GM18508 (cell line): Measurements from ENCODE around the gene PTPRD.
A peak's percentile ranks its signal among the peaks of the same experiment; 100 is the strongest.

Experiments used
- ATAC-seq: cut with Tn5 transposase; IDR thresholded peaks from one replicate; pipeline ENCODE4 v1.9.1; 2021; ENCODE audit warnings: moderate number of reproducible peaks; ENCODE audit not compliant: insufficient read depth, unreplicated experiment

Gene PTPRD

DNA sequence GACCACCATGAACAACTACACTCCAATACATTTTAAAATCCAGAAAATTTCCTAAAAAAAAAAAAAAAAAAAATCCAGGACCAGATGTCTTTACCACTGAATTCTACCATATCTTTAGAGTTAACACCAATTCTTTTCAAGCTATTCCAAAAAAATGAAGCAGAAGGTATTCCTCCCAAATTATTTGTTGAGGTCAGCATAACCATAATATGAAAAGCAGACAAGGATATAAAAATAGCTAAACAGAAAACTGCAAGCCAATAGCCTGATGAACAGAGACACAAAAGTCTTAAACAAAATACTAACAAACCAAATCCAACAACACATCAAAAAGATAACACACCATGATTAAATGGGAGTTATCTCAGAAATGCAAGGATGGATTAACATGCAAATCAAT, 695.4 kb downstream of the PTPRD start:
- no peak for ATAC-seq

DNA sequence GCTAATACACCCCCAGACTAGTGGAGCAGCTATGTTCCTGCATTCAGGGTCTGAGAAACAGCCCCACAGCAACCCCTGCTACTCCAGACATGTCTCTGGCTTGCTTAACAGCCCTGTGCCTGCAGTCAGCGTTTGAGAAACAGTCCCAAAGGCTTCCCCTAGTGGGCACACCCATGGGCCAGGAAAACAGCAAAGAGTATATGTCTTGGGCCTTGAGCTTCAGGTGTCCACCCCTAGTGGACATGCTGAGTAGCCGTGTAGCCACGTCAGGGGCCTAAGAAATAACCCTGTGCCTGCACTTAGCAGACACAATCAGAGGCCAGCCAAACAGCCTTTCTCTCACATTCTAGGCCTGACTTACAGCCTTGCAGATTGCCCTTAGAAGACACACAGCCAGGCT, 698.6 kb downstream of the PTPRD start:
- ATAC-seq = no peak

DNA sequence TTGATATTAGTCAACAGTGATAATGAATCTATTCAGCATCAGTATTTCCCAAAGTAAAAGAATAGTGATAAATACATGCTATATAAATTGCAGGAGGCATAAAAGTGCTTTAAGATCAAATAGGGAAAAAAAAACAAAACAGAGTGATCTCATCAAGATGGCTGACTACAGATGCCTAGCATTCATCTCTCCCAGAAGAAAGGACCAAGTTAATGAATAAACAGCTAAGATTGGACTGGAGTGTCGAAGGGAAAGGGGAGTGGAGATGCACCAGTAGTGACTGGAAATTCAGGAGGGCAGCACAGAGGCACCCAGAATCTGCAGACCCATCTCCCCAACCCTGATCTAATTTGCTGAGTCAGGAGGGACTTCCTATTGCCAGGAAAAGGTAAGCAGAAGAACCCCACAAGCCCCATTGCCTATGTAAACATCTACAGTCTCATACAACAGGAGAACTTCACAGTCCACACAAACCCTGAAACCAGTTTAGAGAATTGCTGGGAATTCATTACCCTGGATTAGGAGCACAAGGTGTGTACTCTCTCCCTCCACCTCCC, 699.4 kb downstream of the PTPRD start:
- ATAC-seq = no peak

DNA sequence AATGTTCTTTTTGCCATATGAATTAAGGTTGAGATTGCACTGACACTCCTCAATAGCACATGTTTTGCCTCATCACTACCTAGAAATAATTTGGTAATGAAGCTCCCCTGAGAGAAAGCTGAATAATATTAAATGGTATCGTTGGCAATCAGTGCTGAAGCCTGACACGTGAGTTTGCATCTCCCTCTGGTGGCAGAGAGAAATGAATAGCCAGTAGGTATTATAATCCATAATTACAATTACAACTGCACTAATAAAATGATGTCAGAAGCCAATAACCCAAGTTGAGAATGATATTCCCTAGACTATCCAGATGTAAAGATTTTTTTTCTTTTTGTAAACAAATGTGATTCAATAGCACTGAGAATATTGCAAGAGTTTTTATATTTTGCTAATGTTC, 700.3 kb downstream of the PTPRD start:
- ATAC-seq = no peak

DNA sequence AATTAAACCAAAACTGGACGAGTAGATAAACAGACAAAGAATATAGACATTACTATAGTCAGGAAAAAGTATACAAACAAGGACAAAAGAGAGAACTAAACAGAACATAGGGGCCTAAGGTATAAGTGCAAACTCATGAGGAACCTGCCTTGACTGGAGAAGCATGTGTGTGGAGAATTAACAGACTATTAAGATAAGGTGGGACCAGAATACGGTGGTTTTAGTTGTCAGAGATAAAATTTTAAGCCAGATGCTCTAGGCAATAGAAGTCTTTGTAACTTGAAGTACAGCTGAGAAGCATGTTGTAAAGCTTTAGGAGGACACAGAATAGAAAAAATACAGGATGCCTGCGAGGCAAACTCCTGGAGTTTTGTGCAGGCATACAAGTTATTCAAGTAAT, 707.1 kb downstream of the PTPRD start:
- ATAC-seq = no peak

DNA sequence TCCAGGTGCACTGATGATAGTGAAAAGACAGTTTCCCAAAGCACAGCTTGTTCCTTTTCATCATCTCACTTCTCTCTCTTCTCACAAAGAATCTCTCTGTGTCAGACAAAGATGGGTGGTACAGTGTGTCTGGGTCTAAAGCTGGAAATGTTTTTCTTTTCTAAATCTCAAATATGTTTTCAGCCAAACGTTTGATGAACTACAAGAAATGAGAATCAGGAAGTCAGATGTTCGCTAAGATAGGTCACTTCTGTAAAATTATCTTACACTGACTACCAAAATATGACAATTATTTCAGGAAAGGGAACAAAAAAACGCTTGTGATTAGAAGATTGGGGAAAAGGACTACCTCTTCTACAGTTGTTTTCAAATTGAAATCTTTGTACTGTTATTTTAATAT, 708.8 kb downstream of the PTPRD start:
- no peak for ATAC-seq

DNA sequence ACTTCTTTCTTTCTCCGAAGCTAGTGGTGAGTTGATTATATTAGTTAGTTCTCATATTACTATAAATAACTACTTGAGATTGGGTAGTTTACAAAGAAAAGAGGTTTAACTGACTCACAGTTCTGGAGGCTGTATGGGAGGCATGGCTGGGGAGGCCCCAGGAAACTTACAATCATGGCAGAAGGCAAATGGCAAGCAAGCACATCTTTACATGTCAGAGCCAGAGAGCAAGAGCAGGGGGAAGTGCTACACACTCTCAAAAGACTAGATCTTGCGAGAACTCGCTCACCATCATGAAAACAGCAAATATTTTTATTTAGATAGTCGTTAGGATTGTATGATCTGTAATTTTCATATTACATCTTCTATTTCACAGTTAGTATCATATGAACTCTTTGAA, 711.2 kb downstream of the PTPRD start:
- ATAC-seq = no peak

DNA sequence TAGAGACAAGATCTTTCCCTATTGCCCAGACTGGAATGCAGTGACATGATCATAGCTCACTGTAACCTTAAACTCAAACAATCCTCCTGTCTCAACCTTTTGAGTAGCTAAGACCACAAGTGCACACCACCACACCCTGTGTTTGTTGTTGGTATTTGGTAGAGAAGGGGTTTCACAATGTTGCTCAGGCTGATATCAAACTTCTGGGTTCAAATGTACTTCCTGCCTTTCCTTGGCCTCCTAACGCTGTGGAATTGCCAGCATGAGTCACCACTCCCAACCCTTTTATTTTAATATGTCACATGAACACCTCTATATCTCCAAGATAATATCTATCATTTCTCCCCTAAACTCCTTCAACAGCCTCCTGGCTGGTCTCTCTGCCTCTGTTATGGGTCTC, 719.0 kb downstream of the PTPRD start:
- ATAC-seq = no peak

DNA sequence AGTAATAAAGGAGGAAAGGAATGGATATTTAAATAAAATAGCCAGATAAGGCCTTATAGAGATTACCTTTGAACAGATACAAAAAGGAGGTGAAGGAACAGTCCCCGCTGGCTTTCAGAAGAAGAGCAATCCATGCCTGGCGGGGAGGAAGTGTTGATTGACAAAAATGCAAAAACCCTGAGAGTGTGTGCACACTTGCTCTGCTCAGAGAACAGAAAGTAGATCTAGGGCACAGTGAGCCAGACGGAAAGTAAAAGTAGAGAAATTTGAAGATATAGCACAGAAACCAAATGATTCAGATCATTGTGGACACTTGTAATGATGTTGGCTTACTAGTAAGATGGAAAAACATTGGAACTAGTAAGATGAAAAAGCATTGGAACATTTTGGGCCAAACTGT, 720.6 kb downstream of the PTPRD start:
- ATAC-seq = no peak

DNA sequence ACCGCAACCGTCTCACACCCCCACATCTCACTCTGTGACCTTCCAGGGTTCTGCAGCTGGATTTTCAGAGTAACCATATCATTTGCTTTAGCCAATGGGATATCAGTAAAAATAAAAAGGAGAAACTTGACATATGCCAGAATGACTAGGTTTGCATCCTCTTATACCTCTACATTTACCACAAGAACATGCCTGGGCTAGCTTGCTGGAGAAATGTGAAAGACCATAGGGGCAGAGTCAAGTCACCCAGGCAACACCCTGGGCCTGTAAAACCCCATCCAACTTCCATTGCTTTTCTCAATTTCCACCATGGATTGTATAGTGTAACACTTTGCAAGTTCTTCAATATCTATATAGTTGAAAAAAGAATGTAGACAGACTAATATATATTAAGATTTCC, 731.1 kb downstream of the PTPRD start:
- ATAC-seq = no peak

DNA sequence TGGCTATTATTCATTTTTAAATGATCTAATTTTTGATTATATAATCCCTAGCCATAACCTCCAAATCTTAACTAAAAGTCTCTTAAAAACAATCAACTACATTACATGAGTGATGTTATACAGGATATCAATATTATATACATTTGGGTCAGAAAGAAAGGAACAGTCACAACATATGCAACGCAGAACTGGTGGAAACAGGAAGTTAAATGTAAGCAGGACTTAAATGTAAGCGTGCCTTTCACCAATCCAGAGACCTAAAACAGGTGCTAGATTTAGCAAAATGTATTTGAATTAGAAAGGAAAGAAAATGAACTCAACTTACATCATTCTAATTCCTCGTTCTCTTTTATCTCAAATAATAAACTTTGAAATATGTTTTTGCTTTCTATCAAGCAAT, 738.5 kb downstream of the PTPRD start:
- no peak for ATAC-seq

DNA sequence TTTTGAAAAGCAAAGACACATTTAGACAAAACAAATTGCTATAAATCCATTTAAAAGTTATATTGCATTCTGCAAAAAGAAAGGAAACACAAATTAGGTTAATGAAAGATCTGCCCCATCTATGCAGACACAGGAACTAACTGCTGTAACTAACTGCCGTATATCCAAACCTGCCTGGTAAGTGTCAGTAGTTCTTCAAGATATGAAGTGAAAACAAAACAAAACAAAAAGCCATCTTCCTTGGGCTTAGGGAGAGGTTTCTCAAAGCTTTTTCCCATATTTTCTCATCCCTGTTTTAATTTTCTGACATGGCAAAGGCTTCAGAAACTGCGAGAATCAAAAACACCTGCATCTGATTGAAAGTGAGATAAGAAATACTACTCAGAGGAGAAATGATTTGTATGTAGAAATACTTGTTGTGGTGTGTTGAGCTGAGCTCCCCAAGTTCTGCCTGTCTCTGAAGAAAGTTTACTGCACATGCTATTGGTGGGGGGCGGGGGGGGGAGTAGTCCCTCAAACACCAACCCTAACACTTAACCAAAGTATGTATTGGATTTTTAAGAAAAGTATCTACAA, 750.5 kb downstream of the PTPRD start:
- no peak for ATAC-seq

DNA sequence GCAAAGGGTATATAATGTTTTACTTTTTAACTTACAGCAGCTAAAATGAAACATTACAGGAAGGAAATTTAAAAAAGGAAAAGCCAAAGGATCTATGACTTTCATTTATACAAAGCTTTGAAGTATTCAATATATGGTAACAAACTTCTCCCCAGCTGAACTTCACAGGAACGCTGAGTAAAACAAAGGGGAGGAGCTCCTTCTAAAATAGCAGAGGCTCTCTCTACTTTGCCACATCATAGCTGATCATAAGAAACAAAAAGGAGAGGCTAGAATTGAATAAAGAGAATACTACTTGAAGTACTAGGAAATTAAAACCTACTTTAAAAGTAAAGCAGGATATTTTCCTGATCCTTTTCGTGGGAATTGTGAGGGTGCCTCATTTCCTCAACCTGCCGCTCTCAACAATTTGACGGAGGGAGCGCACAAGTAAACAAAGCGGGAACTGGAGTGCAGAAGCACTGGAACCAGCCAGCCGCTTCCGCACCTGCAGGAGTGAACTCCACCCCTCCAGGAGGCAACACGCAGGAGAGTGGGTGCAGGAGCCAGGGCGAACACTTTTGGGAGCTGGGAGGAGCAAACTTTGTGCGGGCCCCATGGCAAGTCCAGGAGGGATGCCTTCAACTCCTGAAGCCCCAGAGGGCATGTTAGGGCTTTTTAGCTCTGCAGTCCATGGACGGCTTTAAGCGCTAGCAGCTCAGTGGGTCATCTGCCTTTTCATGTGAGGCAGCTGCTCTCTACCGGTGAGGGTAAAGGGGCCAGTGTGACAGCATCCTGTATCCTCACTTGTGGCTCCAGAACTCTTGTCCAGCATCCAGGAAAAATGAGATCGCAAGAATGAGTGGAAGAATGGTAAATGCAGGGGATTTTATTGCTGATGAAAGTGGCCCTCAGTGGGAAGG, 757.4 kb downstream of the PTPRD start:
- no peak for ATAC-seq

DNA sequence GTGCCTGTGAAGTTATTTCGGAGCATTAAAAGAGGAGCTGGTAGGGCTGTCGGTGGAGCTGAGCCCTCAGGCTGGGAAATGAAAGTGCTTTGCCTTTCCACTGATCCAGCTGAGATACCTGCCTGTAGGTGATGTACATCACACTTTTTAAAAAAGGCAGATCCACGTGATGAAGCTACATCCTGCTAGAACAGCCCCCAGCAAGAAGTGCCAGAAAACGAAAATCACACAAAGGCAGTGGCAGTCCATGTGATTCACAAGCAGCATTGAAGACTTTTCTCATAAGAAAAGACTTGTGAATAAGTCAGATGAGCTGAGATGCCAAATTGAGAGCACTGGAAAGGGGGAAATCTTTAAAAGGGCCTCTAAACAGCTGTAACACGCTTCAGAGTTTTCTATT, 765.1 kb downstream of the PTPRD start:
- ATAC-seq = no peak

DNA sequence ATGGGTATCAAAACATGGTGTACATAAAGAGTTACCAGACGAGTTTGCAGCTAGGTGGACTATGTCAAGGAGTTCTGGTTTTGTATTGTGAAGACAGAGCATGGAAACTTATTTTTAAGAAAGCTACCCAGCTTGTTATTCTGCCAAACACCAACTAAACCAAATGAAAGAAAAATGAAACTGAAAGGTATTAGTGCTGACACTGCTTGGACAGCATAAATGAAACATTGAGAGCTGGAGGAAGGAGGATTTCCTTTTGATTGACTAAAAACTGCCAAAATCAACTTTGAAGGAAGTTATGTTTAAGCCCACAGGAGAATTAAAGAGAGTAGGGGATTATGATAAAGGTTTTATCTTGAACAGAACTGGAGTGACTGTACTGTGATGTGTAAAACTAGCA, 766.2 kb downstream of the PTPRD start:
- ATAC-seq = peak; percentile 90

DNA sequence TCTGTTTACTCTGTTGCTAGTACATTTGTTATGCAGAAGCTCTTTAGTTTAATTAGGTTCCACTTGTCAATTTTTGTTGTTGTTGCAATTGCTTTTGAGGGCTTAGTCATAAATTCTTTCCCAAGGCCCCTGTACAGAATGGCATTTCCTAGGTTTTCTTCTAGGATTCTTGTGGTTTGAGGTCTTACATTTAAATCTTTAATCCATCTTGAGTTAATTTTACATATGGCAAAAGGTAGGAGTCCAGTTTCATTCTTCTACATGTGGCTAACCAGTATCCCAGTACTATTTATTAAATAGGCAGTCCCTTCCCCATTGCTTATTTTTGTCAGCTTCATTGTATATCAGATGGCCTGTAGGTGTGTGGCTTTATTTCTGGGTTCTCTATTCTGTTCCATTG, 792.4 kb downstream of the PTPRD start:
- ATAC-seq = no peak

DNA sequence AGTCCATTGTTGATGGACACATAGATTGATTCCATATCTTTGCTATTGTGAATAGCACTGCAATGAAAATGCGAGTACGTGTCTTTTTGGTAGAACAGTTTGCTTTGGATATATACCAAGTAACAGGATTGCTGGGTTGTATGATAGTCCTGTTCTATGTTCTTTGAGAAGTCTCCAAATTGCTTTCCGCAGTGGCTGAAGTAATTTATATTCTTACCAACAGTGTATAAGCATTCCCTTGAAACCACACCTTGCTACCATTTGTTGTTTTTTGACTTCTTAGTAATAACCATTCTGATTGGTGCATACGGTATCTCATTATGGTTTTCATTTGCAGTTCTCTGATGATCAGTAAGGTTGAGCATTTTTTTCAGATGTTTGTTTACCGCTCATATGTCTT, 792.9 kb downstream of the PTPRD start:
- ATAC-seq = no peak

DNA sequence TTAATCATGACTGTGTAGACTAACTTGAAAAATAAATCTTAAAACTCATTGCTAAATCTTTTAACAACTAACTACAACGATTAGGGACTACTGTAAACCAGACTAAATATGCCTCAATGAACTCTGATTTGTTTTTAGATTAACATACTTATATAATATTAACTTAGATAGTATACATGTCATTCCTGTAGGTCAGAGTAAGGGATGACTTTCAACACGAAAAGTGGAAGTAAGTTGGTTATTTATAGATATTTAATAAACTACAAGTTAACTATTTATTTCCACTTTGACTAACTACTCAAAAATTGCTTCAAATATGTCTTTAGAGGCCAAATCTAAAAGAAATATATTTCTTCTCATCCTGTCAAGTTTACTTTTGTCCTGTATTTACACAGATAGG, 795.6 kb downstream of the PTPRD start:
- peak; percentile 78 for ATAC-seq

DNA sequence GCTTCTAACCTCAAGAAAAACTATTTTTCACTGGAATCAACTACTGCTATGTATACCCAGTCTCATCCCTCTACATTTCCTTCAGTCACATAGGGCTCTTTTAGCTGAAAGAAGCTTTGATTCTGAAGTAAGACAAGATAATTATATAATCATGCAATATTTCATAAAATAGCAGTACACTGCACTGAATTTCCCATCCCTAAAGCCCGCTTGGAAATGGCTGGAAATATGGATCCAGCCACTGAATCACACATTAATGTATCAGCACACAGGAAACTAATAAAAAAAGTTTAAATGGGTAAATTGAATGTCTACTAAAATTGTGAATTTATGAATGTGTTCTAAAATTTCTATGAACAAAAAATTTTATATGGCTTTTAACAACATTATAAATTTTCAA, 808.7 kb downstream of the PTPRD start:
- ATAC-seq = no peak

DNA sequence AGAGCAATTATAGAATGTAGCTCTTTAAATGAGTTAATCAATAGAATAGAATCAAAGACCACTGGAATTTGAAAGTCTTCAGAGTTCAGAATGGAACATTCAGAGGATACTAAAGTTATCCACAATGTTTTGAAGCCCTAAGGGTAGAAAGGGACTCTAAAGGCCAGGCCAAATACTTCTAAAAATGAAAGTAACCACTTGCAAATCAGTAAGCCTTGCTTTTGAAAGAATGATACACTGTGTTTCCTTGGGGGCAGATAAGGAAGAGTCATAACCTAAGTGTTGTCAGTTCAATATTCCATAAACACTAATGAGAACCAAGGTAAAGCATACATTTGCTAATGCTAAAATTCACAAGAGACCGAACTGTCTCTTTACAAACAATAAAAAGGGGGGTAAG, 813.5 kb downstream of the PTPRD start:
- no peak for ATAC-seq

DNA sequence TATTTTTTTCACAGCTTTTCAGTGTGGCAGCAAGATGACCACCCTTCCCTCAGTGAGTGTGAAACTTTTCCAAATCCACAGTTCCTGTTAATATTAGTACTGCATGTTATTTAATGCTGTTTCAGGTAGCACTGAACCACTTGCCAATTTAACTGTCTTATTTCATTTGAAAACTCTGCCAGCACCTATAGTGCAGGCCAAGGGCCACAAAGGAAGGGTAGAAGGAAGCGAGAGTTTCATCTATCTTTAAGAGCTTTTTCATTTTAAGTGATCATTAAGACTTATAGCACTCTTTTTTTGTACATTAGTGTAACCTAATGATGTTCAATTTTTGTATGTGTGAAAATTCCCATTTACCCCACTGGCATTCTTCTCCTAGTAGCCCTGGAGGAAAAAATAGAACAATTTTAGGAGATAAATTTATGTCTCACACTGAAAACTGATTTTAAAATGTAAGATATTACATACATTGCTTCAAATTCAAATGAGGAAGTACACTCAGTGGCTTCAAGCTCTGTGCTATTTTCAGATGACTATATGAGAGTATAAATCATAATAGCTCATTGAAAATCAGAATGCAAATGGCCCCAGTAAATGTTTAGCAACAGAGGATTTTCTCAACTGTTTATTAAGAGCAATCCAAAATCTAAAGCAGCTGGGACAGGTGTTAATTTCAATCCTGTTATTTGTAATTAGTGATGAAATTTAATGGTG, 820.5 kb downstream of the PTPRD start:
- peak; percentile 69 for ATAC-seq
